ENCODE measurements around the gene RGL3.
"Not testable (repeated sequence)": the region's sequence is repeated elsewhere in the genome, so short reads cannot be mapped to it uniquely, and the experiment has no call there.

Gene RGL3

DNA sequence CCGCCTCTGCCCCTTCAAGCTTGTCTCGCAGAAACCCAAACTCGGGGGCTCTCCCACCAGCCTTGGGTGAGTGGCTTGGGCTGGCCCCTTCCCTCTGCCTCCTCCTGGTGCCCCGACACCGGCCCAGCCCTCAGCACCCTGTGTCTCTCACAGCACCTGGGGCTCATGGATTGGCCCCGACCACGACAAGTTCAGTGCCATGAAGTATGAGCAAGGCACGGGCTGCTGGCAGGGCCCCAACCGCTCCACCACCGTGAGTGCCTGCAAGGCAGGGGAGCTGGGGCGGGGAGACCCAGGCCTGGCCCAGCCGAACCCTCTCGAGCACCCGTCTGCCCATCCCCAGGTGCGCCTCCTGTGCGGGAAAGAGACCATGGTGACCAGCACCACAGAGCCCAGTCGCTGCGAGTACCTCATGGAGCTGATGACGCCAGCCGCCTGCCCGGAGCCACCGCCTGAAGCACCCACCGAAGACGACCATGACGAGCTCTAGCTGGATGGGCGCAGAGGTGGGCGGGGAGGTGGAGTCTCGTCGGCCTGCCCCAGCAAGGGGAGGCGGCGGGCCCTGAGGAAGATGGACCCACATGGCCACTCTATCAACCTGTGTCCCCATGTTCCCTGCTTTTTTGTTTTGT is 29.9 kb upstream of the RGL3 start:
- DNase-seq = no peak

DNA sequence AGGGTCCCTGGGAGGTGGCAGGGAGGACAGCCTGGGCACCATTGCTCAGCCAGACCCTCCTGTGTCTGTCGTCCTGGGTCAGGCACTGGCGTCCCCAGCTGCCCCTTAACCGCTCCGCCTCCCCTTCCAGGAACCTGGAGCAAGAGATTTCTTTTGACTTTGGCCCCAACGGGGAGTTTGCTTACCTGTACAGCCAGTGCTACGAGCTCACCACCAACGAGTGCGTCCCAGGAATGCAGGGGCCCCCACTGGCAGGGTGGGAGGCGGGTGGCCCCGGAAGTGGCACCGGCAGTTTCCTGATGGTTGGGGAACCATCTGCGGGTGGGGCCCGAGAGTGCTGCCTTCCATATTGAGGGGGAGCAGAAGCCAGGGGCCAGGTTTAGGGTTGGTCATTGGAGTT is 29.3 kb upstream of the RGL3 start:
- DNase-seq = no peak

DNA sequence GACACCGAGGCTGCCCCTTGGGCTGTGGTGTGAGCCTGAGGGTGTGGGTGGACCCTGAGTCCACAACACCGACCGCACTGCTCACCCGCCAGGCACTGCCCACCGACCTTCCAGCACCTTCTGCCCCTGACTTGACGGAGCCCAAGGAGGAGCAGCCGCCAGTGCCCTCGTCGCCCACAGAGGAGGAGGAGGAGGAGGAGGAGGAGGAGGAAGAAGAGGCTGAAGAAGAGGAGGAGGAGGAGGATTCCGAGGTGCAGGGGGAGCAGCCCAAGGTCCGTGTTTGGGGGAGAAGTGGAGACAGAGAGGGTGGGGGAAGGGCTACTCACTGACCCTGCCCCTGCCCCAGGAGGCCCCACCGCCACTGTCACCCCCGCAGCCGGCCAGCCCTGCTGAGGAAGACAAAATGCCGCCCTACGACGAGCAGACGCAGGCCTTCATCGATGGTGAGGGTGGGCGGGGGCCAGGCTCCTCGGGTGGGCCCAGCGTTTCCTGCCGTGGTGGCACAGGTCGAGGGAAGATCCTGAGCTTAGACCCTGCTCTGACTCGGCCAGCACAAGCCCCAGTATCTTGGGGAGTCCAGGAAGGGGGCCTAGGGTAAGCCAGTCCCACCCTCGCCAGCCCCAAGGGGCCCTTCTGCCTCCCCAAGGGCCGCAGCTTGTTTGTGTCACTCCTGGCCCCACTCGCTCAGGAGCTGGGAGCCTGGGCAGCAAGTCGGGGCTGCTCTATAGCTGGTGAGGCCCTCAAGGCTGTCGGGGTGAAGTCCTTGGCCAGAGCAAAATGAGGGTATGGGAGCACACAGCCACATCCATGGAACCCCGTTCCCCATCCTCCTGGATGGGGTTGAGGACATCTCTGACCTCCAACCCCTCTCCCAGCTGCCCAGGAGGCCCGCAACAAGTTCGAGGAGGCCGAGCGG is 28.5 kb upstream of the RGL3 start:
- no peak for DNase-seq

DNA sequence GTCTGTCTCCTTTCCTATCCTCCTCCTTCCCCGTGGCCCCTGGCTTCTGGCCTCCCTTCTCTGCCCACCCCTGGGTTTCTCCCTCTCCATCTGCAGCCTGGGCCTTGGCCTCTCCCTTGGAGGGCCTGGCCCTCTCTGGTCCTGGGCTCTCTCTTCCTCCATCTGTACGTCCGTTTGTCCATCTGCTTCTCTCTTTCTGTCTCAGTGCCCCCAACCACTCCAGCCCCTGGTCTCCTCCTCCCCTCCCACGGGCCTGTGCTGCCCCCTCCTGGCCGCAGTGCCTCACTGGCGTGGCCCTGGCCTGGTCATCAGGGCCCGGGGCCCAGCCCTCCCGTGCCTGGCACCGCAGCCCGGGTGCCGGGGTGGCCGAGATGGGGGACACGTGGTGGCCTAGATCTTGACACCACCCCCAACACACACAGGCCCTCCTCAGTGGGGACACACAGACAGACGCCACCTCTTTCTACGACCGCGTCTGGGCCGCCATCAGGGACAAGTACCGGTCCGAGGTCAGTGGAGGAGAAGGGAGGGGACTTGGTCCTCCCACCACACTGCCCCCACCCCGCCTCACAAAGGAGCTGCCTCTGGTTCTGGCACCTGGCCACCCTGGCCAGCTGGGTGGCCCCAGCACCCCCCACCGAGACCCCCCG is 27.7 kb upstream of the RGL3 start:
- DNase-seq = peak; percentile 27 to 30

- DNase-seq = no peak
Measured at GRCh38 chr19:11446271-11446651, 27.1 kb upstream of the RGL3 start.

DNA sequence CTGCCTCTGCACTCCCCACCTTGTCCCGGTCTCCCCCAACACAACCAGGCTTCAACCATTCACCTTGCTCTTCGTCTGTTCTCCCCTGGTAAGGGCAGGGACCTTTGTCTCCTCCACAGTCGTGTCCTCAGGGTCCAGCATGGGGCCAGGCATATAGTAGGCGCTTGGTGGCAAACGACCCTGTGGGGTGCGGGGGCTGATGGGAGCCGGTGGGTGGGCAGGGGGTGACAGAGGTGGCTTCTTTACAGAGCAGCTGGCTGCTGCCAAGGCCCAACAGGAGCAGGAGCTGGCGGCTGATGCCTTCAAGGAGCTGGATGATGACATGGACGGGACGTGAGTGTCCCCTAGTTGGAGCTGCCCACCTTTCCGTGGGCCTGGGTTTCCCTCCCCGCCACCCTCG is 26.0 kb upstream of the RGL3 start:
- DNase-seq = no peak

GRCh38 chr19:11444059-11444458 is 24.9 kb upstream of the RGL3 start:
- DNase-seq = no peak

GRCh38 chr19:11437955-11438354 is 18.8 kb upstream of the RGL3 start:
- no peak for DNase-seq

DNA sequence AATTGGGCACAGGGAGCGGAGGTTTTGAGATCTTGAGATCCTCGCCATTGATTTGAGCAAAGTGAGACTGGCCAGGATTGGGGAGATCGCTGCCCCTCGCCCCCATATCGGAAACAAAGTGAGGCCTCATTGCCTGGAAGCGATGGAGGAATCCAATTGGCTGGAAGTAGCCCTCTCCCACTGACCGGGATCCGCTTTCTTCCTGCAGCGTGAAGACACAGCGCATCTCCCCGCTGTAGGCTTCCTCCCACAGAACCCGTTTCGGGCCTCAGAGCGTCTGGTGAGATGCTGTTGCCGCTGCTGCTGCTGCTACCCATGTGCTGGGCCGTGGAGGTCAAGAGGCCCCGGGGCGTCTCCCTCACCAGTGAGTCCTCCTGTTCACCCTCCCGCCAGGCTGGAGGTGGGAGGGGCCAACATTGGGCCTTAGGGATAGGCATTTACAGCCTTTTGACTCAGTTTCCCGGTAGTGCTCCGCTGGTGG is 16.8 kb upstream of the RGL3 start:
- no peak for DNase-seq

- peak; percentile 98 for DNase-seq
Measured at GRCh38 chr19:11435057-11435832, 16.1 kb upstream of the RGL3 start, which contains the start of the genes ODAD3 and PRKCSH. TSS of gene ODAD3 (minus strand) at chr19:11435121. CDS start at chr19:11435016, 105 bp downstream. TSS of gene PRKCSH (plus strand) at chr19:11435635. CDS start at chr19:11436118, 483 bp downstream.

DNA sequence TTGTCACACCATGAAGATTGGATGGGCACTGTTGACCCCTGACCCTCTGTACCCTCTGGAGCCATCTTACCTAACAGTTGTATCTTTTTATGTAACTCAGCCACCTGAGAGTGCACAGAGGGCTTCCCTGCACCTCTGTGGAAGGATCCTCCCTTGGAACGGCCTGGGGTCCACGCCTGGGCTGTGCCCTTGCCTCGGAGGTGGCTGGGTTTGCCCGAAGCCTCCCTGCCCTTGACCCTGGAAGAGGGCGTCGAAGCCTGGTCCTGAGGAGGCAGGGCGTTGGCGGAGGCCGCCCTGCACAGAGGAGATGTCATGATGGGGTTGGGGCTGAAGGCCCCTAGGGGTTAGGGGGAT is 15.6 kb upstream of the RGL3 start:
- no peak for DNase-seq

GRCh38 chr19:11433526-11433925 is 14.4 kb upstream of the RGL3 start:
- not testable (repeated sequence) for DNase-seq

DNA sequence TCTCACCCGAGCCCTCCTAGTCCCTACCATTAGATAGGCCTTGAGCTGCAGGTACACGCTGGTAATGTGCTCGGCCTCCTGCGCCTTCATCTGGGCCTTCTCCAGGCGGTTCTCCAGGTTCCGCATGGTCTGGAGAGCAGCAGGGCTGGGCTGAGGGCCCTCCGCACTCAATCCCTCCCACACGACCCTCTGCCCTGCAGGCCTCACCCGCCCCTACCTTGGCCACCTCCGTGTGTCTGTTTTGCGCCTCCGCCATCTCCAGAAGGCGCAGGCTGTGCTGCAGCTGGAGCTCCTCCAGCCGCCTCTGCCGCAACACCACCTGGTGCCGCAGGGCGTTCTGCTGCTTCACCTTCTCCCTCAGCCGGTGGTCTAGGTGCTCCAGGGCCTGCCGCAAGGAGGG is 7.5 kb upstream of the RGL3 start:
- no peak for DNase-seq

DNA sequence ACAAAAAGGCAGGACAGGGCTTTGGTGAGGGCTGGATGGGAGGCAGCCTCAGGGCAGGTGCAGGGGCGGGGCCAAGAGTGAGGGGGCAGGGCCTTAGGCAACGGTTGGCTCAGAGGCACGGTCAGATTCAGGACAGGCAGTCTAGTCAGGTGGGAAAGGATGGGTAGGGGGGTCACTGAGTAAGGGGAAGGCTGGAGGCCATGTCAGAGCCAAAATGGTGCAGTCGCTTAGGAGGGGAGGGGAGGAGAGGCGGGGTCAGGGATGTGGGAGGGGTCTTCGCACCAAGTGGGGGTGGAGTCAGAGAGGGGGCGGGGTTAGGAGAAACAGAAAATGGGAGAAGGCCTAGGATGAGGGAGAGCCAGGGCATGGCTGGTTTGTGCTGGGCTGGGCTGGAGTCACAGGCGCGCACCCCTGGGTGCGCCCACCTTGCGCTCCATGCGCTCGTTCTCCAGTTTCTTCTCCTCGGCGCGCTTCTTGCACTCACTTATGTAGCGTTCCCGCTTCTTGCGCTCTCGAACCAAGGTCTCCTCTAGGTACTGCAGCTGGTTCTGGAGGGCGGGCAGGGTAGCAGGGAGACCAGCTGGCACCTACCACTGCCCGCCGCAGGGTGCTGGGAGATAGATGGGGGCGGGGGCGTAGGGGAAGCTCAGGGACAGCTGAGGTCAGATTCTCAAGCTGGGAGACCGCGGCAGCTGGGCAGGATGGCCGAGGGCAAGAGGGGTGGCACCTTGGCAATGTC is 6.8 kb upstream of the RGL3 start:
- no peak for DNase-seq

DNA sequence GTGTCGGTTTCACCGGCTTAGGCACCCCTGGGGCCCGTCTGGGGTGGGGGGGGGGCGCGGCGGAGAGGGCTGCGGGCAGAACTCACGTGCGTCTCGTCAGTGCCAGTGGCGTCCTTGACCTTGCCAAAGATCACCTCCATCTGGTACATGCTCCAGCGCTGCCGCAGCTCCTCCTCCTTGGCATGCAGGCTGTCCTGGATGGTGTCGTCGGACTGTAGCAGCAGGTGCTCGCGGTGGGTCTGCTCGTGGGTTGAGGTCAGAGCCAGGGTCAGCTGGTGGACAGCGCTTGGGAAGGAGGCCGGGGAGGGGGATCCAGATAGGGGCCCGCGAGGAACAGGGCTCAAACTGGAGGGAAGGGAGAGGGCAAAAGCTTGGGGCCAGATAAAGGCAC is 4.7 kb upstream of the RGL3 start:
- no peak for DNase-seq

- no peak for DNase-seq
Measured at GRCh38 chr19:11423164-11423790, 4.2 kb upstream of the RGL3 start.

DNA sequence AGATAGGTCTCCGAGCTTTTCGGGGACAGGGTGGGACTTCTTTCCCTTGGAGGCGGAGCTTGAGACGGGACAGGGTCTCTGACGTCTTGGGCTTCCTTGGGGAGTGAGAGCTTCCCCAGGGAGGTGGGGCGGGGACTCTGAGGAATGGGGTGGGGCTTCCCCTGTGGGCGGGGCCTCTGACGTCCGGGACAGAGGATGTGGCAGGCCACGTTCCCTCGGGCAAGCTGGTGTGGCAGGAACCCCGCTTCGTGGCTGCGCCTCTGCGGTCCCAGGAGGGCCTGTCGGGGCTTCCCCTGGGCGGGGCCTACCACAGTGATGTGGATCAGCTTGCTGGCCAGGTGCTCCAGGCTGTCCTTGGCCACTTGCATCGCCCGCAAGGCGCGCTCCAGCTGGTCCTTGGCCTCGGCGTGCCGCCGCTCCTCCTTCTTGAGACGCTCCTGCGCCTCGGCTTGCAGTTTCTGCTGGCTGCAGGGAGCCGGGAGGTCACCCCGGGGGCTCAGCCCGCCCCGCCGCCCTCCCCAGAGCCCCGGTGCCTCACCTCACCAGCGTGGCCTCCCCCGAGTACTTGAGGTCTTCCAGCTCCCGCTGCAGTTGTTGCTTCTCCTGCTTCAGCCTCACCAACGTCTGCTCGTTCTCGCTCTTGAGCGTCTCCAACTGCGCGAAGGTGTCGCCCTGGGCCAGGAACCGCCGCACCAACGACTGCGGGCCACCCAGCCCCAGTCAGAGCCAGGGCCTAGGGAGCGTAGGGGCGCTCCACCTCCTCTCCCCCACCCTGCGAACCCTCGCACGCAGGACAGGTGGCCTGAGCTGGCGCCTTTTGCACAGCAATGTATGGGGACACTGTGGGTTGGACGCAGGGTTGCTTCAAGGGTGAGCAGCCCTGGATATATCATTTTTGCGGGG is 3.3 kb upstream of the RGL3 start:
- DNase-seq = peak; percentile 26 to 30

DNA sequence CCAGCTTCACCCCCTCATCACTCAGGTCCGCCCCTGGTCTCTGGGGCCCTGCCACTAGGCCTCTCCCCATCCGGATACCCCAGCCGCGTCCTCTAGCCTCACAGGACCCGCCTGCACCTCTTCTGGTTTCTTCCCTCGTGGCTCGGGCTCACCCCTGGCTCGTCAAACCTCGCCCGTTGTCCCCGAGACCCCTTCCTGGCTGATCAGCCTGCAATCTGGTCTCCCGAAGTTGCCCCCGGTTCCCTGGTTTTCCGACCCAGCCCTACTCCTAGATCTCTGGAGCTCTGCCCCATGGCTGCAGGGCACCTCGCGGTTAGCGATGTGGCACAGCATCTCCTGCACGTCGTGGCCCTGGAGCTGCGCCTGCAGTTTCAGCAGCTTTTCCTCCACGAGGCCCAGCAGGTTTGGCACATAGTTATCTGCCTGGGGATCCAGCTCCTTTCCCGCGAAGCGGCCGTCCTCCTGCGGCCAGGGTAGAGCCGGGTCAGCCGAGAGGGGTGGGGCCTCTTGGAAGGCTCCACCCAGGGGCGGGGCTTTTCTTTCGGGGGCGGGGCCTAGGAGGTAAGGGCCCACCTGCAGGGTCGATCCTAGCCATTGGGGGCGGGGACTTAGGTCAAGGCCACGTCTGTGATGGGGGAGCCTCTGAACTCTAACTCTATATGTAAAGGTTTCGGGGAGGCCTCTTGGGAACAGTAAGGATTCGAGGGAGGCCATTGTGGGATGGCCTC is 2.4 kb upstream of the RGL3 start:
- DNase-seq = peak in 1 of 2 experiments; percentile 18

DNA sequence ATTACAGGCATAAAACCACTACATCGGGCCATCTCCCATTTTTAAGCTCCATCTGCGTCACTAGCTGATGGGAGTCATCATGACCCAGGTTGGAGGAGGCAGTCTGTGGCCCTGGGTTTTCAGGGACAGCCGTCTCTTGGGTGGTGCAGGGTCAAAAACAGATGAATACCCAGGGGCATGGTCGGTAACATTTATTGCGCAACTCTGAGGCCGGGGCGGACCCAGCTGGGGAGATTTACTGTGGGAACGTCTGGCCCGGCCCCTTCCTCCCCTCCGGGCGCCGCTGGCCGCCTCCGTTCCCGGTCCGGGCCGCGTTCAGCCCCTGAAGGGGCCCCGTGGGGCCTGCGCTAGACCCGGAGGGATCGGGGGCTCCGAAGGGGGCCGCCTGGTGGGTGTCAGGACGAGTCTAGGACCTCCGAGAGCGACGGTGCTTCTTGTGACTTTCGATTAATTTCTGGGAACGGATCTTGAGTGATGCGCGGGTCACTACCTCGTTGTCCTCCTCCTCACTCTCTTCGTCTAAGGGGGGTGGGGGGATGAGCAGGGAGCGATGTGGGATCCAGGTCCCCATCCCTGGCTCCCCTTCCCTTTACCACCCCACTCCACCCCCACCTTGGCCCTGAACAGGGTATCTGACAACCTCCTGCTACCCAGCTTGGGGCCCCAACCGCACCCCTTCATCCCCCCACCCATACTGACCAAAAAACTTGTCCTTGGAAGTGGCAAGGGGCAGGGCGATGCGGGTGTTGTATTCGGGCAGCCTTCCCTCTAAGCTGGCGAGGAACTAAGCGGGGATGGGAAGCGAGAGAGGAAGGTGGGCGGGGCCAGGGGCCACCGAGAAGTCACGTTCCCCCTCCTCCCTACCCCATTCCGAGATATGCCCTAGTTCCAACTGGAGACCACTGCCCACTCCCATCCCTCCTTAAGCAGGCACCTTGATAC is 1.6 kb upstream of the RGL3 start:
- no peak for DNase-seq

All from activated CD4-positive, alpha-beta T cell treated with anti-CD3 and anti-CD28 coated beads, Interleukin-2, amount 50 U/mL, for 4 hours (primary cell).